PC-9 (cell line): ENCODE results near the gene UBA6. TPM values are rescaled to one million over a fixed set of nuclear protein-coding genes. Genes with fewer than 3 reads are reported as not detected.

Experiments used
- BruUV-seq: library from RNA; stranded (reverse); fragments of 400-500 nt; replicated peaks from 2 replicates; lab custom pipeline; 2021; lab: Mats Ljungman, UMichigan
- CTCF ChIA-PET: fragments of 300-600 bp; sonication (Branson Sonifier 250); formaldehyde crosslinking; loops from one replicate; lab custom pipeline; 2022; ENCODE audit warnings: antibody characterized with exemption; lab: Charles Lee
- POLR2A ChIA-PET: fragments of 300-600 bp; sonication (Branson Sonifier 250); formaldehyde crosslinking; loops from one replicate; lab custom pipeline; 2022; ENCODE audit warnings: antibody characterized with exemption; ENCODE audit not compliant: unreplicated experiment; lab: Charles Lee
- DNase-seq, 2 experiments: peaks; one replicate each; pipeline versions ENCODE4 v3.0.0 to v3.0.0-alpha.2; 2015 to 2022; ENCODE audit warnings: mixed read lengths in 1 of 2
- H2AFZ ChIP-seq: fragments of 200-600 bp; sonication (generic); 2 replicates; pipeline ENCODE4 v1.8.1; 2017; ENCODE audit warnings: antibody characterized with exemption
- H3F3A ChIP-seq: fragments of 200-600 bp; sonication (generic); 2 replicates; pipeline ENCODE4 v1.8.1; 2017; ENCODE audit warnings: antibody characterized with exemption, mild to moderate bottlenecking, low read depth; ENCODE audit not compliant: insufficient read depth
- H3K27ac ChIP-seq: fragments of 200-600 bp; sonication (generic); 2 replicates; pipeline ENCODE4 v1.6.1; 2016; ENCODE audit warnings: mixed run types
- H3K27me3 ChIP-seq: fragments of 200-600 bp; sonication (generic); 2 replicates; pipeline ENCODE4 v1.6.1; 2016; ENCODE audit warnings: low read depth, mixed run types; ENCODE audit not compliant: insufficient read depth
- H3K36me3 ChIP-seq: fragments of 200-600 bp; sonication (generic); 2 replicates; pipeline ENCODE4 v1.6.1; 2016; ENCODE audit warnings: low read depth, mixed run types
- H3K4me1 ChIP-seq: fragments of 200-600 bp; sonication (generic); replicated peaks from 2 replicates; pipeline ENCODE4 v1.6.1; 2016; ENCODE audit warnings: mixed run types; ENCODE audit not compliant: insufficient read depth
- H3K4me2 ChIP-seq: fragments of 200-600 bp; sonication (generic); 2 replicates; pipeline ENCODE4 v1.6.1; 2017; ENCODE audit warnings: mixed run types
- H3K4me3 ChIP-seq: fragments of 200-600 bp; sonication (generic); 2 replicates; pipeline ENCODE4 v1.6.1; 2016; ENCODE audit warnings: mixed run types
- H3K79me2 ChIP-seq: fragments of 200-600 bp; sonication (generic); 2 replicates; pipeline ENCODE4 v1.6.1; 2017; ENCODE audit warnings: low read depth, mixed run types
- H3K9me2 ChIP-seq: fragments of 200-600 bp; sonication (generic); 2 replicates; pipeline ENCODE4 v1.8.1; 2017; ENCODE audit warnings: mild to moderate bottlenecking; ENCODE audit not compliant: insufficient read depth
- H3K9me3 ChIP-seq: fragments of 200-600 bp; sonication (generic); 2 replicates; pipeline ENCODE4 v1.8.1; 2016; ENCODE audit warnings: low read depth; ENCODE audit not compliant: insufficient read depth
- H4K20me1 ChIP-seq: fragments of 200-600 bp; sonication (generic); 2 replicates; pipeline ENCODE4 v1.8.1; 2017; ENCODE audit not compliant: insufficient read depth
- EZH2 ChIP-seq: fragments of 200-600 bp; sonication (generic); IDR thresholded peaks from 2 replicates; pipeline ENCODE4 v1.8.0; 2017; ENCODE audit warnings: antibody characterized with exemption, low read depth
- intact Hi-C: fragments of 100-400 bp; cut with micrococcal nuclease; formaldehyde crosslinking; loops from one replicate; pipeline ENCODE4 v1.10.0; 2022; ENCODE audit not compliant: unreplicated experiment
- total RNA-seq: library from RNA; stranded (reverse); gene quantifications from 2 replicates; pipeline ENCODE4 v1.2.3, GENCODE V29; 2021
- TF ChIP-seq, protein P1 (sequence below): fragments of 200-600 bp; sonication (generic); conservative IDR thresholded peaks from 2 replicates; pipeline ENCODE4 v1.6.1; 2017; ENCODE audit warnings: mixed run types, antibody characterized with exemption, mild to moderate bottlenecking, moderate library complexity

Gene UBA6
- total RNA-seq, 1 experiment from 2014 or later, result 64.2 TPM

DNA sequence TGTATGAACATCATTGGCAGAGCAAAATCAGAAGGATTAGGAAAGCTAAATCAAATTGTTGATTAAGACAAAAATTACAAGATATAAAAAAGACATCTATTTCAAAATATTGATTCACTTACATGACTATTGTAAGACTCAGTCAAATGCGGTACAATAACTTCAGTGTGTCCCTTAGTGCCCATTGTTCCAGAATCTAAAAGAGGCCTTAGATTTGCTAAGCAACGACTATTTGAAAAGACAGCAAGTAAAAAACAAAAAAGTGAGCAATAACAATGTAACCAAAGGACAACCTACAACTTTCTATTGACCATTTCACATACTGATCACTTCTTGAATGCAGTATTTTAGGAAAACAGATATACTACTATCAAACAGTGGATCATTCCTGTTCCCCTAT, 65.6 kb downstream of the UBA6 start:
- intact Hi-C loops, result no loop called here
- TF ChIP-seq, protein P1, sequence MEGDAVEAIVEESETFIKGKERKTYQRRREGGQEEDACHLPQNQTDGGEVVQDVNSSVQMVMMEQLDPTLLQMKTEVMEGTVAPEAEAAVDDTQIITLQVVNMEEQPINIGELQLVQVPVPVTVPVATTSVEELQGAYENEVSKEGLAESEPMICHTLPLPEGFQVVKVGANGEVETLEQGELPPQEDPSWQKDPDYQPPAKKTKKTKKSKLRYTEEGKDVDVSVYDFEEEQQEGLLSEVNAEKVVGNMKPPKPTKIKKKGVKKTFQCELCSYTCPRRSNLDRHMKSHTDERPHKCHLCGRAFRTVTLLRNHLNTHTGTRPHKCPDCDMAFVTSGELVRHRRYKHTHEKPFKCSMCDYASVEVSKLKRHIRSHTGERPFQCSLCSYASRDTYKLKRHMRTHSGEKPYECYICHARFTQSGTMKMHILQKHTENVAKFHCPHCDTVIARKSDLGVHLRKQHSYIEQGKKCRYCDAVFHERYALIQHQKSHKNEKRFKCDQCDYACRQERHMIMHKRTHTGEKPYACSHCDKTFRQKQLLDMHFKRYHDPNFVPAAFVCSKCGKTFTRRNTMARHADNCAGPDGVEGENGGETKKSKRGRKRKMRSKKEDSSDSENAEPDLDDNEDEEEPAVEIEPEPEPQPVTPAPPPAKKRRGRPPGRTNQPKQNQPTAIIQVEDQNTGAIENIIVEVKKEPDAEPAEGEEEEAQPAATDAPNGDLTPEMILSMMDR, result no peak
- H3K36me3 ChIP-seq, result peaks cover 16% of the 10 kb centered on the region; the same call in 1 of the 2 replicates

DNA sequence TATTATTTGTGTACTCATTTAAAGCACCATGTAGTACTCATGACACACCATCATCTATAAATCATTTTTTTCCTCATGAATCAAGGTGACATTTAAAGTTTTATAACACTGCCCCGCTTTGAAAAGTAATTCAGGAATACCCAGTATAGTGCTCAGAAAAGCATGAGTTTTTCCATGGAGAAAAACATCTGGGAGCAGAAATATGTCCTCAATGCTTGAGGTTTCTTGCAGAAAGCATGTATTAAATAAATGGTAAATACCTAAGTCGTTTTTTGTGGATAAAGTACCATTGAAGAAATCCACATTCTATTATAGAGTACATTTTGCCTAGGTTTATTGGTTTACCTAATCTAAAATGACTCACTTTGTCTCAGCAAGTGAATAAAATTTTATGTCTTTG, 66.2 kb downstream of the UBA6 start:
- Histone ChIP-seq H3K9me2 (no peaks in the 10 kb centered on the region), H4K20me1 (no peaks in the 10 kb centered on the region), H3K79me2 (no peaks in the 10 kb centered on the region), H3K27me3 (no peaks in the 10 kb centered on the region), H3K9me3 (no peaks in the 10 kb centered on the region), H3K4me1 (no peaks in the 10 kb centered on the region), H3K4me3 (no peak overlapping the region), H3K4me2 (no peak overlapping the region), H3K36me3 (peaks cover 16% of the 10 kb centered on the region; the same call in 1 of the 2 replicates), H2AFZ (no peak overlapping the region), H3F3A (no peaks in the 10 kb centered on the region), H3K27ac (no peak overlapping the region)
- ChIA-PET CTCF (no interaction called here), POLR2A (no interaction called here)
- BruUV-seq, result no TSS peak
- DNase-seq, result no peak
- intact Hi-C loops, result no loop called here
- no peak for TF ChIP-seq EZH2
- TF ChIP-seq, protein P1, result no peak

More for the DNA sequence above, 65.6 kb downstream of the UBA6 start:
- no peak overlapping the region for H2AFZ ChIP-seq
- no peak for DNase-seq
- H3K4me2 ChIP-seq, result no peak overlapping the region
- no peak overlapping the region for H3K27ac ChIP-seq
- CTCF ChIA-PET, result no interaction called here
- H3K9me3 ChIP-seq, result no peaks in the 10 kb centered on the region
- no peaks in the 10 kb centered on the region for H3K27me3 ChIP-seq
- no peak overlapping the region for H3K4me3 ChIP-seq
- no peaks in the 10 kb centered on the region for H4K20me1 ChIP-seq
- no TSS peak for BruUV-seq
- POLR2A ChIA-PET, result no interaction called here
- H3K9me2 ChIP-seq, result no peaks in the 10 kb centered on the region
- H3F3A ChIP-seq, result no peaks in the 10 kb centered on the region; the same call in 1 of the 2 replicates
- H3K79me2 ChIP-seq, result no peaks in the 10 kb centered on the region
- H3K4me1 ChIP-seq, result no peaks in the 10 kb centered on the region

DNA sequence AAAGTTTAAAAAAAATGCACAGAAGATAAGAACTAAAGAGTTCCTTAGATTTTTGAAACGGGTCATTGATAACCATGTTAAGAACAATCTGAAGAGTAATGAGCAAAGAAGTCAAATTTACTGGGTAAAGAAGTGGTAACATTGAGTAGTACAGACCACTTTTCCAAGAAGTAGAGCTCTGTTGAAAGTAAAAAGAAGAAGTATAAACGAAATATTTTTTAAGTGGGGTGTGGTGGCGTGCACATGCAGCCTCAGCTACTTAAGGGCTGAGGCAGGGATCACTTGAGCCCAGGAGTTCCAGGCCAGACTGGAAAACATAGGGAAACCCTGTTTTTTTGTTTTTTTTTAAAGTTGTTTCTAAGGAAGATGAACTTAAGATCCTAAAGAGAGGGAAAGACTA, 68.5 kb downstream of the UBA6 start:
- Histone ChIP-seq H3F3A (no peaks in the 10 kb centered on the region), H3K27me3 (no peaks in the 10 kb centered on the region), H3K79me2 (no peaks in the 10 kb centered on the region), H4K20me1 (no peaks in the 10 kb centered on the region), H3K36me3 (peaks cover 16% of the 10 kb centered on the region; the same call in 1 of the 2 replicates), H3K4me3 (no peak overlapping the region), H3K27ac (no peak overlapping the region), H3K4me1 (no peaks in the 10 kb centered on the region), H3K4me2 (no peak overlapping the region), H3K9me3 (no peaks in the 10 kb centered on the region), H2AFZ (no peak overlapping the region), H3K9me2 (no peaks in the 10 kb centered on the region)
- CTCF ChIA-PET, result no interaction called here
- TF ChIP-seq, protein P1, result no peak
- no peak for TF ChIP-seq EZH2
- DNase-seq, result no peak
- POLR2A ChIA-PET, result no interaction called here
- no TSS peak for BruUV-seq
- intact Hi-C loops, result no loop called here
